H1 (cell line): ENCODE measurements around the gene NFE2L2. TPM values are rescaled to one million over a fixed set of nuclear protein-coding genes. Genes with fewer than 3 reads are reported as not detected.
A peak's percentile ranks its signal among the peaks of the same experiment; 100 is the strongest.

ENCODE experiments used
- CTCF ChIA-PET: fragments of 300-600 bp; sonication (Branson Sonifier 250); formaldehyde crosslinking; loops from one replicate; lab custom pipeline; 2021; ENCODE audit not compliant: partially characterized antibody; lab: Charles Lee
- POLR2A ChIA-PET: fragments of 300-600 bp; sonication (Branson Sonifier 250); formaldehyde crosslinking; loops from one replicate; lab custom pipeline; 2021; ENCODE audit warnings: inconsistent platforms; ENCODE audit not compliant: partially characterized antibody; lab: Charles Lee
- DNase-seq, 2 experiments: peaks; one replicate each; pipeline versions ENCODE4 v3.0.0 to v3.0.0-alpha.2; 2010 to 2022; ENCODE audit warnings: low spot score in 2 of 2, low read depth in 1 of 2, mixed read lengths in 1 of 2
- FAIRE-seq: peaks from 2 replicates; lab custom pipeline; 2011; peaks lifted over from hg19 to GRCh38; lab: Jason Lieb, UNC
- H2AFZ ChIP-seq: 2 replicates; pipeline ENCODE4 v1.8.1; 2012; ENCODE audit warnings: low read length, inconsistent platforms
- H2AK5ac ChIP-seq: 2 replicates; pipeline ENCODE4 v1.6.1; 2013; ENCODE audit warnings: low read depth, low read length
- H2BK120ac ChIP-seq: replicated peaks from 2 replicates; pipeline ENCODE3; 2013; ENCODE audit warnings: low read depth, low read length, inconsistent platforms
- H2BK12ac ChIP-seq: 2 replicates; pipeline ENCODE4 v1.6.1; 2013; ENCODE audit warnings: low read depth, low read length
- H2BK15ac ChIP-seq: 2 replicates; pipeline ENCODE4 v1.6.1; 2013; ENCODE audit warnings: low read length
- H2BK20ac ChIP-seq: 2 replicates; pipeline ENCODE4 v1.6.1; 2013; ENCODE audit warnings: low read length
- H2BK5ac ChIP-seq: 2 replicates; pipeline ENCODE4 v1.6.1; 2013; ENCODE audit warnings: low read depth, low read length
- H3K14ac ChIP-seq: 2 replicates; pipeline ENCODE4 v1.6.1; 2013; ENCODE audit warnings: inconsistent platforms; ENCODE audit not compliant: insufficient read length
- H3K18ac ChIP-seq: 2 replicates; pipeline ENCODE4 v1.6.1; 2013; ENCODE audit warnings: low read length; ENCODE audit errors: extremely low read depth
- H3K23ac ChIP-seq: 2 replicates; pipeline ENCODE4 v1.6.1; 2013; ENCODE audit warnings: inconsistent platforms; ENCODE audit not compliant: insufficient read length
- H3K23me2 ChIP-seq: 2 replicates; pipeline ENCODE4 v1.6.1; 2013; ENCODE audit warnings: low read depth, low read length
- H3K27ac ChIP-seq: 2 replicates; pipeline ENCODE4 v1.6.1; 2011; ENCODE audit warnings: low read depth, low read length, inconsistent platforms
- H3K27me3 ChIP-seq, 4 experiments: replicated peaks in 1 of 4; 1 replicate in 1 of 4; 2 replicates in 3 of 4; pipeline versions ENCODE4 v1.6.1 to v1.8.1; 2011 to 2013; ENCODE audit warnings: low read length in 3 of 4, mild to moderate bottlenecking in 3 of 4, inconsistent platforms in 2 of 4, mixed read lengths in 2 of 4, moderate library complexity in 1 of 4; ENCODE audit not compliant: control insufficient read depth in 3 of 4, insufficient read depth in 3 of 4; ENCODE audit errors: extremely low read depth in 1 of 4
- H3K36me3 ChIP-seq, 4 experiments: 2 replicates each; pipeline versions ENCODE4 v1.6.1 to v1.8.1; 2011 to 2013; ENCODE audit warnings: mild to moderate bottlenecking in 4 of 4, low read length in 3 of 4, moderate library complexity in 2 of 4, control low read depth in 1 of 4, inconsistent platforms in 1 of 4; ENCODE audit not compliant: insufficient read depth in 4 of 4, control insufficient read depth in 2 of 4
- H3K4ac ChIP-seq: replicated peaks from 2 replicates; pipeline ENCODE3; 2013; ENCODE audit warnings: low read length, low read depth, mixed read lengths, inconsistent platforms; ENCODE audit not compliant: insufficient read length
- H3K4me1 ChIP-seq, 4 experiments: replicated peaks in 1 of 4; 1 replicate in 1 of 4; 2 replicates in 3 of 4; pipeline versions ENCODE4 v1.6.1 to v1.8.1; 2011 to 2013; ENCODE audit warnings: low read length in 3 of 4, inconsistent platforms in 2 of 4, mixed read lengths in 1 of 4; ENCODE audit not compliant: insufficient read depth in 4 of 4, control insufficient read depth in 3 of 4
- H3K4me2 ChIP-seq, 2 experiments: 2 replicates each; pipeline versions ENCODE4 v1.6.1 to v1.8.1; 2011 to 2013; ENCODE audit warnings: low read depth in 2 of 2, low read length in 2 of 2, control low read depth in 1 of 2, inconsistent platforms in 1 of 2, mild to moderate bottlenecking in 1 of 2; ENCODE audit not compliant: insufficient read depth in 1 of 2
- H3K4me3 ChIP-seq, 4 experiments: fragments of 200-600, 300-600 bp in 1 of 4; sonication (generic), shearing (Covaris generic), sonication (Bioruptor Twin) in 1 of 4; 2 replicates each; pipeline versions ENCODE4 v1.5.1 to v1.8.1; 2011 to 2016; ENCODE audit warnings: low read length in 4 of 4, low read depth in 3 of 4, control low read depth in 2 of 4, inconsistent platforms in 2 of 4, mild to moderate bottlenecking in 2 of 4, mixed read lengths in 1 of 4, moderate library complexity in 1 of 4; ENCODE audit not compliant: insufficient read depth in 2 of 4; ENCODE audit errors: extremely low read depth in 1 of 4
- H3K56ac ChIP-seq: replicated peaks from 2 replicates; pipeline ENCODE3; 2013; ENCODE audit warnings: low read depth, mild to moderate bottlenecking, mixed read lengths, low read length, inconsistent platforms; ENCODE audit not compliant: insufficient read length
- H3K79me1 ChIP-seq: 2 replicates; pipeline ENCODE4 v1.6.1; 2013; ENCODE audit warnings: low read depth, low read length, control low read depth
- H3K79me2 ChIP-seq, 2 experiments: 2 replicates each; pipeline versions ENCODE4 v1.6.1 to v1.8.1; 2012 to 2013; ENCODE audit warnings: low read length in 2 of 2, mild to moderate bottlenecking in 2 of 2, inconsistent platforms in 1 of 2; ENCODE audit not compliant: insufficient read depth in 2 of 2, control insufficient read depth in 1 of 2
- H3K9ac ChIP-seq, 4 experiments: replicated peaks in 1 of 4; 1 replicate in 1 of 4; 2 replicates in 3 of 4; pipeline versions ENCODE4 v1.6.1 to v1.8.1; 2011 to 2013; ENCODE audit warnings: low read depth in 3 of 4, low read length in 3 of 4, control low read depth in 2 of 4, mild to moderate bottlenecking in 2 of 4, moderate library complexity in 2 of 4, inconsistent platforms in 1 of 4; ENCODE audit errors: extremely low read depth in 1 of 4
- H3K9me3 ChIP-seq, 2 experiments: 2 replicates each; pipeline versions ENCODE4 v1.6.1 to v1.8.1; 2012 to 2013; ENCODE audit warnings: mild to moderate bottlenecking in 2 of 2, moderate library complexity in 2 of 2, control low read depth in 1 of 2, inconsistent platforms in 1 of 2, low read depth in 1 of 2, low read length in 1 of 2, mixed read lengths in 1 of 2; ENCODE audit not compliant: insufficient read depth in 2 of 2
- H4K20me1 ChIP-seq, 2 experiments: replicated peaks in 1 of 2; 2 replicates each; pipeline versions ENCODE3 to v1.8.1; 2011 to 2013; ENCODE audit warnings: inconsistent platforms in 2 of 2, low read length in 2 of 2, mild to moderate bottlenecking in 1 of 2; ENCODE audit not compliant: insufficient read depth in 2 of 2, control insufficient read depth in 1 of 2
- H4K5ac ChIP-seq: 2 replicates; pipeline ENCODE4 v1.6.1; 2013; ENCODE audit warnings: low read length, low read depth, mixed read lengths, inconsistent platforms; ENCODE audit not compliant: insufficient read length
- H4K8ac ChIP-seq: 2 replicates; pipeline ENCODE4 v1.8.0; 2013; ENCODE audit warnings: mild to moderate bottlenecking, moderate library complexity, low read length, inconsistent platforms; ENCODE audit not compliant: insufficient read depth; ENCODE audit errors: extremely low read depth
- H4K91ac ChIP-seq: replicated peaks from 2 replicates; pipeline ENCODE3; 2013; ENCODE audit warnings: low read length, mixed read lengths, inconsistent platforms; ENCODE audit not compliant: insufficient read length
- BRCA1 ChIP-seq: IDR thresholded peaks from 2 replicates; pipeline ENCODE4 v1.6.1; 2012; ENCODE audit warnings: low read depth, low read length, improper control_type of control experiment
- CBX5 ChIP-seq: fragments of 300-800, 300-1000 bp; sonication (generic); IDR thresholded peaks from 2 replicates; pipeline ENCODE4 v1.7.1; 2016; ENCODE audit warnings: antibody characterized with exemption, low read length, low read depth
- CBX8 ChIP-seq: fragments of 300-800, 300-1000 bp; sonication (generic); IDR thresholded peaks from 2 replicates; pipeline ENCODE4 v1.7.1; 2016; ENCODE audit warnings: low read depth, low read length, borderline replicate concordance
- CHD1 ChIP-seq: IDR thresholded peaks from 2 replicates; pipeline ENCODE4 v1.6.1; 2012; ENCODE audit warnings: low read depth, low read length, improper control_type of control experiment
- EZH2 ChIP-seq: fragments of 200-600 bp; sonication (generic); IDR thresholded peaks from 2 replicates; pipeline ENCODE4 v1.7.1; 2012; ENCODE audit warnings: low read depth, mild to moderate bottlenecking, moderate library complexity, low read length, inconsistent platforms; ENCODE audit not compliant: severe bottlenecking
- RFX5 ChIP-seq: IDR thresholded peaks from 2 replicates; pipeline ENCODE4 v1.6.1; 2011; ENCODE audit warnings: low read depth, low read length, improper control_type of control experiment, borderline replicate concordance
- SIN3A ChIP-seq, 2 experiments: IDR thresholded peaks in 1 of 2; conservative IDR thresholded peaks in 1 of 2; 2 replicates each; pipeline ENCODE4 v1.6.1; 2011 to 2012; ENCODE audit warnings: low read length in 2 of 2, improper control_type of control experiment in 1 of 2, low read depth in 1 of 2, mild to moderate bottlenecking in 1 of 2
- TBP ChIP-seq: IDR thresholded peaks from 2 replicates; pipeline ENCODE4 v1.6.1; 2011; ENCODE audit warnings: low read depth, low read length, improper control_type of control experiment
- YY1 ChIP-seq: IDR thresholded peaks from 2 replicates; pipeline ENCODE4 v1.6.1; 2011; ENCODE audit warnings: low read depth, mild to moderate bottlenecking, low read length
- WGBS, 2 experiments: shearing (Covaris generic) in 1 of 2; methylation state at CpG; one replicate each; pipeline versions ENCODE4 v1.1.6 to v1.1.7; 2013 to 2015; ENCODE audit warnings: low lambda C conversion rate in 2 of 2, mixed read lengths in 2 of 2, inconsistent platforms in 1 of 2, low coverage in 1 of 2, missing lambda C conversion rate in 1 of 2; ENCODE audit not compliant: insufficient replicate concordance in 2 of 2, insufficient coverage in 1 of 2, insufficient read length in 1 of 2; ENCODE audit errors: extremely low coverage in 1 of 2, missing lambda C conversion rate in 1 of 2; 5-methylcytosine and 5-hydroxymethylcytosine counted together
- polyA plus RNA-seq, 7 experiments: library from polyadenylated mRNA; depleted of rRNA in 3 of 7; stranded (reverse) in 5 of 7; unstranded in 2 of 7; fragments of >200 nt in 5 of 7; fragments of 200-250 nt in 2 of 7; gene quantifications; 1 replicate in 5 of 7; 2 replicates in 1 of 7; 4 replicates in 1 of 7; pipeline versions ENCODE4 v1.2.1 to v1.2.3, GENCODE V29; 2011 to 2013; ENCODE audit warnings: missing spikeins in 2 of 7, mixed read lengths in 2 of 7
- total RNA-seq: library from RNA; stranded (reverse); fragmentation: NEBNext Ultra II Directional; extraction: Animal tissue kit (Norgen Biotek cat#: 25700); gene quantifications from 2 replicates; pipeline ENCODE4 v1.2.1, GENCODE V29; 2021

NFE2L2 gene
- total and polyA plus RNA-seq, 2 of the 8 experiments (the other 6 are each of a cell fraction or from before 2014, with no cell fraction given): 33.2 to 34.5 TPM

- Histone ChIP-seq H2BK12ac (no peak overlapping the region), H2BK15ac (0 out of 2 replicates have a peak overlapping the region, but pooled peaks have one; percentile 73), H2BK5ac (no peak overlapping the region), H2BK120ac (no peak overlapping the region), H3K4me3 (no peak overlapping the region), H3K36me3 (no peaks in the 10 kb centered on the region), H4K91ac (no peak overlapping the region), H3K79me1 (no peaks in the 10 kb centered on the region), H2AFZ (no peak overlapping the region), H3K4me1 (no peaks in the 10 kb centered on the region), H3K9me3 (no peaks in the 10 kb centered on the region), H4K8ac (no peak overlapping the region), H3K23ac (no peak overlapping the region), H3K4me2 (no peak overlapping the region), H3K23me2 (no peaks in the 10 kb centered on the region), H4K5ac (no peak overlapping the region), H3K18ac (no peak overlapping the region), H3K9ac (no peak overlapping the region), H3K4ac (no peak overlapping the region), H2AK5ac (no peak overlapping the region), H4K20me1 (no peaks in the 10 kb centered on the region), H3K56ac (no peak overlapping the region), H2BK20ac (no peak overlapping the region), H3K27me3 (no peaks in the 10 kb centered on the region), H3K14ac (no peak overlapping the region), H3K27ac (no peak overlapping the region), H3K79me2 (no peaks in the 10 kb centered on the region)
- 87% methylated on average over 3 of the region's 3 CpGs; no CpG with 5 or more reads in 1 of the 2 experiments for WGBS, 2 experiments
- TF ChIP-seq RFX5: no peak
- no peak for TF ChIP-seq CBX8
- no peak for TF ChIP-seq TBP
- no peak for TF ChIP-seq CHD1
- TF ChIP-seq EZH2: no peak
- no peak for TF ChIP-seq SIN3A (conservative IDR thresholded peaks at IDR 0.05 in 1 of 2, IDR thresholded peaks at IDR 0.05 in 1 of 2; ENCODE audit: low read depth in 1 of 2, low read length in 2 of 2)
- no peak for TF ChIP-seq CBX5
- no peak for TF ChIP-seq YY1
- no peak for TF ChIP-seq BRCA1
- POLR2A ChIA-PET: interaction anchor here (1.1 to 5.9 kb wide), 2 partner anchors 9 to 18 kb away, joined by 7 to 28 read pairs; partner anchors contain the start of gene NFE2L2
- DNase-seq: no peak
- CTCF ChIA-PET: interaction anchor here (0.6 to 4.0 kb wide), 15 partner anchors 9 to 1007 kb away, joined by 3 to 24 read pairs (median 6); partner anchors contain the start of gene NFE2L2
- no peak for FAIRE-seq
Observed at GRCh38 chr2:177282181-177282641, 17.7 kb upstream of the NFE2L2 start.
